PC-3 (cell line): ENCODE measurements around the gene ABCB7.

Experiments used
- EZH2phosphoT487 ChIP-seq: fragments of 300-600 bp; sonication (generic); IDR thresholded peaks from 2 replicates; pipeline ENCODE4 v1.6.1; 2018; ENCODE audit warnings: mild to moderate bottlenecking, antibody characterized with exemption, low read length, borderline replicate concordance
- TF ChIP-seq, protein P1 (sequence below): fragments of 300-600 bp; sonication (generic); conservative IDR thresholded peaks from 2 replicates; pipeline ENCODE4 v1.5.1; 2017; ENCODE audit warnings: antibody characterized with exemption, low read depth, mild to moderate bottlenecking, low read length

DNA sequence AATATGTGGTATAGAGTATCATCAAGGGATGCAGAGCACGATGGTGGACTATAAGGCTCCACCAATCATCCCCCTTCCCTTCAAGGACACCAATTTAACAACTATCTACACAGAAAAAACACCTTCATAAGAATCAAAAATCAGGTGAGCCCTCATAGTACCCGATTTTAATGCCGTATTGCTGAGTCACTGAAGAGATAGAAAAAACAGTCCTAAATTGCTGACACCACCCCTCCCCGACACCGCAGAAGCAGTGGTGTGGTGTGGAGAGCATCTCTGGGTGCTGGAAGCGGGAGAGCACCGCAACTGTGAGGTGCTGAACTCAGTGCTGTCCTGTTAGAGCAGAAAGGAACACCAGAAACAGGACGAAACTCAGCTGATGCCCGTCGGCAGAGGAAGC is 49.3 kb downstream of the ABCB7 start:
- TF ChIP-seq, protein P1, sequence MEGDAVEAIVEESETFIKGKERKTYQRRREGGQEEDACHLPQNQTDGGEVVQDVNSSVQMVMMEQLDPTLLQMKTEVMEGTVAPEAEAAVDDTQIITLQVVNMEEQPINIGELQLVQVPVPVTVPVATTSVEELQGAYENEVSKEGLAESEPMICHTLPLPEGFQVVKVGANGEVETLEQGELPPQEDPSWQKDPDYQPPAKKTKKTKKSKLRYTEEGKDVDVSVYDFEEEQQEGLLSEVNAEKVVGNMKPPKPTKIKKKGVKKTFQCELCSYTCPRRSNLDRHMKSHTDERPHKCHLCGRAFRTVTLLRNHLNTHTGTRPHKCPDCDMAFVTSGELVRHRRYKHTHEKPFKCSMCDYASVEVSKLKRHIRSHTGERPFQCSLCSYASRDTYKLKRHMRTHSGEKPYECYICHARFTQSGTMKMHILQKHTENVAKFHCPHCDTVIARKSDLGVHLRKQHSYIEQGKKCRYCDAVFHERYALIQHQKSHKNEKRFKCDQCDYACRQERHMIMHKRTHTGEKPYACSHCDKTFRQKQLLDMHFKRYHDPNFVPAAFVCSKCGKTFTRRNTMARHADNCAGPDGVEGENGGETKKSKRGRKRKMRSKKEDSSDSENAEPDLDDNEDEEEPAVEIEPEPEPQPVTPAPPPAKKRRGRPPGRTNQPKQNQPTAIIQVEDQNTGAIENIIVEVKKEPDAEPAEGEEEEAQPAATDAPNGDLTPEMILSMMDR = no peak
- TF ChIP-seq EZH2phosphoT487 = no peak
